HEK293 (cell line): ENCODE measurements around the gene BLVRB.
A peak's percentile ranks its signal among the peaks of the same experiment; 100 is the strongest.

ENCODE experiments used
- BCL11B ChIP-seq: fragments of 450-650 bp; formaldehyde crosslinking; IDR thresholded peaks from 2 replicates; pipeline ENCODE4 v1.5.1; 2016; ENCODE audit warnings: low read depth, missing biosample characterization, missing genetic modification characterization
- FEZF1 ChIP-seq: fragments of 450-650 bp; formaldehyde crosslinking; IDR thresholded peaks from 2 replicates; pipeline ENCODE4 v1.5.1; 2016; ENCODE audit warnings: missing biosample characterization, missing genetic modification characterization
- GLI4 ChIP-seq: fragments of 450-650 bp; formaldehyde crosslinking; IDR thresholded peaks from 2 replicates; pipeline ENCODE4 v1.5.1; 2016; ENCODE audit warnings: missing biosample characterization, missing genetic modification characterization
- GLIS1 ChIP-seq: fragments of 450-650 bp; formaldehyde crosslinking; IDR thresholded peaks from 2 replicates; pipeline ENCODE4 v1.5.1; 2016; ENCODE audit warnings: missing biosample characterization, missing genetic modification characterization
- HOXC10 ChIP-seq: sonication (generic); formaldehyde crosslinking; IDR thresholded peaks from 2 replicates; pipeline ENCODE4 v1.8.1; 2023; ENCODE audit warnings: mild to moderate bottlenecking, missing genetic modification reagents
- KLF1 ChIP-seq: fragments of 450-650 bp; formaldehyde crosslinking; IDR thresholded peaks from 2 replicates; pipeline ENCODE4 v1.5.1; 2016; ENCODE audit warnings: missing biosample characterization, missing genetic modification characterization
- KLF7 ChIP-seq: fragments of 450-650 bp; formaldehyde crosslinking; IDR thresholded peaks from 2 replicates; pipeline ENCODE4 v1.5.1; 2016; ENCODE audit warnings: missing biosample characterization, missing genetic modification characterization, borderline replicate concordance
- SP2 ChIP-seq: fragments of 450-650 bp; formaldehyde crosslinking; IDR thresholded peaks from 2 replicates; pipeline ENCODE4 v1.5.1; 2016; ENCODE audit warnings: missing biosample characterization, missing genetic modification characterization
- YY1 ChIP-seq: fragments of 450-650 bp; formaldehyde crosslinking; IDR thresholded peaks from 2 replicates; pipeline ENCODE4 v1.5.1; 2018; ENCODE audit warnings: missing biosample characterization, missing genetic modification characterization
- ZBTB10 ChIP-seq: fragments of 450-650 bp; formaldehyde crosslinking; IDR thresholded peaks from 2 replicates; pipeline ENCODE4 v1.5.1; 2016; ENCODE audit warnings: missing biosample characterization, missing genetic modification characterization
- ZBTB48 ChIP-seq: fragments of 450-650 bp; formaldehyde crosslinking; IDR thresholded peaks from 2 replicates; pipeline ENCODE4 v1.5.1; 2016; ENCODE audit warnings: missing biosample characterization, missing genetic modification characterization
- ZBTB7A ChIP-seq: fragments of 450-650 bp; formaldehyde crosslinking; IDR thresholded peaks from 2 replicates; pipeline ENCODE4 v1.5.1; 2016; ENCODE audit warnings: low read depth, missing biosample characterization, missing genetic modification characterization
- ZBTB8A ChIP-seq: fragments of 450-650 bp; formaldehyde crosslinking; IDR thresholded peaks from 2 replicates; pipeline ENCODE4 v1.5.1; 2016; ENCODE audit warnings: missing biosample characterization, missing genetic modification characterization
- ZEB2 ChIP-seq: fragments of 450-650 bp; formaldehyde crosslinking; IDR thresholded peaks from 2 replicates; pipeline ENCODE4 v1.5.1; 2016; ENCODE audit warnings: missing biosample characterization, missing genetic modification characterization
- ZNF132 ChIP-seq: fragments of 450-650 bp; formaldehyde crosslinking; IDR thresholded peaks from 2 replicates; pipeline ENCODE4 v1.5.1; 2017; ENCODE audit warnings: missing biosample characterization, missing genetic modification characterization, borderline replicate concordance
- ZNF140 ChIP-seq: fragments of 450-650 bp; formaldehyde crosslinking; IDR thresholded peaks from 2 replicates; pipeline ENCODE4 v1.5.1; 2016; ENCODE audit warnings: missing biosample characterization, missing genetic modification characterization
- ZNF174 ChIP-seq: fragments of 450-650 bp; formaldehyde crosslinking; IDR thresholded peaks from 2 replicates; pipeline ENCODE4 v1.5.0; 2017; ENCODE audit warnings: missing biosample characterization, mild to moderate bottlenecking, missing genetic modification characterization
- ZNF223 ChIP-seq: fragments of 450-650 bp; formaldehyde crosslinking; IDR thresholded peaks from 2 replicates; pipeline ENCODE4 v1.5.1; 2016; ENCODE audit warnings: missing biosample characterization, missing genetic modification characterization
- ZNF280C ChIP-seq: fragments of 450-650 bp; formaldehyde crosslinking; IDR thresholded peaks from 2 replicates; pipeline ENCODE4 v1.5.1; 2016; ENCODE audit warnings: missing biosample characterization, missing genetic modification characterization
- ZNF292 ChIP-seq: fragments of 450-650 bp; formaldehyde crosslinking; IDR thresholded peaks from 2 replicates; pipeline ENCODE4 v1.5.1; 2016; ENCODE audit warnings: low read depth, missing biosample characterization, missing genetic modification characterization, borderline replicate concordance
- ZNF354C ChIP-seq: fragments of 450-650 bp; formaldehyde crosslinking; IDR thresholded peaks from 2 replicates; pipeline ENCODE4 v1.5.1; 2016; ENCODE audit warnings: missing biosample characterization, missing genetic modification characterization, low read depth, borderline replicate concordance
- ZNF366 ChIP-seq: fragments of 450-650 bp; formaldehyde crosslinking; conservative IDR thresholded peaks from 2 replicates; pipeline ENCODE4 v1.5.1; 2016; ENCODE audit warnings: missing biosample characterization, missing genetic modification characterization
- ZNF394 ChIP-seq: fragments of 450-650 bp; formaldehyde crosslinking; IDR thresholded peaks from 2 replicates; pipeline ENCODE4 v1.5.1; 2016; ENCODE audit warnings: missing biosample characterization, missing genetic modification characterization, mild to moderate bottlenecking, moderate library complexity, borderline replicate concordance
- ZNF433 ChIP-seq: fragments of 450-650 bp; formaldehyde crosslinking; IDR thresholded peaks from 2 replicates; pipeline ENCODE4 v1.5.1; 2016; ENCODE audit warnings: missing biosample characterization, missing genetic modification characterization, low read depth
- ZNF473 ChIP-seq: fragments of 450-650 bp; formaldehyde crosslinking; IDR thresholded peaks from 2 replicates; pipeline ENCODE4 v1.5.1; 2017; ENCODE audit warnings: missing biosample characterization, missing genetic modification characterization
- ZNF560 ChIP-seq: fragments of 450-650 bp; formaldehyde crosslinking; IDR thresholded peaks from 2 replicates; pipeline ENCODE4 v1.5.1; 2017; ENCODE audit warnings: missing biosample characterization, missing genetic modification characterization, borderline replicate concordance
- ZNF580 ChIP-seq: fragments of 450-650 bp; formaldehyde crosslinking; IDR thresholded peaks from 2 replicates; pipeline ENCODE4 v1.5.1; 2016; ENCODE audit warnings: missing biosample characterization, missing genetic modification characterization
- ZNF621 ChIP-seq: fragments of 450-650 bp; formaldehyde crosslinking; IDR thresholded peaks from 2 replicates; pipeline ENCODE4 v1.5.1; 2017; ENCODE audit warnings: missing biosample characterization, missing genetic modification characterization
- ZNF677 ChIP-seq: fragments of 450-650 bp; IDR thresholded peaks from 2 replicates; pipeline ENCODE4 v1.5.0; 2018; ENCODE audit warnings: missing biosample characterization, mild to moderate bottlenecking, missing genetic modification characterization, moderate library complexity
- ZNF776 ChIP-seq: fragments of 450-650 bp; formaldehyde crosslinking; IDR thresholded peaks from 2 replicates; pipeline ENCODE4 v1.5.0; 2017; ENCODE audit warnings: missing biosample characterization, missing genetic modification characterization, borderline replicate concordance
- ZNF785 ChIP-seq: fragments of 450-650 bp; formaldehyde crosslinking; IDR thresholded peaks from 2 replicates; pipeline ENCODE4 v1.5.1; 2016; ENCODE audit warnings: missing biosample characterization, missing genetic modification characterization
- ZNF792 ChIP-seq: fragments of 450-650 bp; formaldehyde crosslinking; IDR thresholded peaks from 2 replicates; pipeline ENCODE4 v1.5.1; 2016; ENCODE audit warnings: missing biosample characterization, missing genetic modification characterization
- ZSCAN23 ChIP-seq: fragments of 450-650 bp; formaldehyde crosslinking; IDR thresholded peaks from 2 replicates; pipeline ENCODE4 v1.5.1; 2016; ENCODE audit warnings: missing biosample characterization, missing genetic modification characterization
- ZSCAN4 ChIP-seq: fragments of 450-650 bp; formaldehyde crosslinking; IDR thresholded peaks from 2 replicates; pipeline ENCODE4 v1.5.1; 2017; ENCODE audit warnings: missing biosample characterization, missing genetic modification characterization

BLVRB gene

GRCh38 chr19:40424637-40425449 is 40.7 kb downstream of the BLVRB start (continued):
- TF ChIP-seq ZNF792 (no peak), ZEB2 (no peak), ZBTB7A (tag by site-specific recombination) (peak; percentile 34; the same call in 1 of the 2 replicates), ZBTB10 (tag by site-specific recombination) (peak; percentile 96), ZNF140 (tag by site-specific recombination) (no peak), ZNF394 (tag by site-specific recombination) (no peak), ZNF223 (no peak; the same call in 1 of the 2 replicates), FEZF1 (peak; percentile 72; the same call in 1 of the 2 replicates), ZNF354C (tag by site-specific recombination) (no peak), ZNF776 (tag by site-specific recombination) (no peak), HOXC10 (CRISPR knock-in tag) (no peak), ZBTB8A (tag by site-specific recombination) (0 out of 2 replicates have a peak, but pooled peaks have one; percentile 6), GLI4 (tag by site-specific recombination) (no peak), ZSCAN23 (tag by site-specific recombination) (0 out of 2 replicates have a peak, but pooled peaks have one; percentile 1), ZNF132 (no peak), ZNF433 (tag by site-specific recombination) (no peak), ZNF560 (tag by site-specific recombination) (no peak), ZBTB48 (tag by site-specific recombination) (peak; percentile 69; the same call in 1 of the 2 replicates), ZSCAN4 (tag by site-specific recombination) (no peak), KLF1 (no peak; the same call in 1 of the 2 replicates), ZNF280C (no peak), ZNF621 (no peak), SP2 (tag by site-specific recombination) (0 out of 2 replicates have a peak, but pooled peaks have one; percentile 24), ZNF174 (tag by site-specific recombination) (no peak), ZNF366 (tag by site-specific recombination) (peak; percentile 62), YY1 (tag by site-specific recombination) (no peak; the same call in 1 of the 2 replicates), ZNF677 (tag by site-specific recombination) (no peak), ZNF785 (tag by site-specific recombination) (no peak), ZNF292 (tag by site-specific recombination) (no peak), BCL11B (tag by site-specific recombination) (peak; percentile 37), ZNF580 (no peak), ZNF473 (tag by site-specific recombination) (no peak), KLF7 (tag by site-specific recombination) (0 out of 2 replicates have a peak, but pooled peaks have one; percentile 45), GLIS1 (tag by site-specific recombination) (peak; percentile 98)
